ENCODE data around the gene MMD2.

GRCh38 chr7:4934419-4935025, 24.5 kb downstream of the MMD2 start:
- TF ChIP-seq SPI1 (IDR thresholded peaks at IDR 0.05; ENCODE audit: borderline replicate concordance, low read depth) (no peak), POLR2AphosphoS5 (IDR thresholded peaks at IDR 0.05; ENCODE audit: low read depth) (no peak)

Data from HL-60 (cell line).